ENCODE results near the gene ARHGEF40. TPM values are rescaled to one million over a fixed set of nuclear protein-coding genes. Genes with fewer than 3 reads are reported as not detected.
A peak's percentile ranks its signal among the peaks of the same experiment; 100 is the strongest.

The ARHGEF40 gene
- total RNA-seq, 1 experiment from 2014 or later, result 63.9 TPM

GRCh38 chr14:21118933-21119332 lies 48.8 kb downstream of the ARHGEF40 start:
- H3K27me3 ChIP-seq (ENCODE audit: control insufficient read depth, insufficient read depth, low read length), result no peaks in the 10 kb centered on the region
- DNase-seq, result no peak

GRCh38 chr14:21120686-21121085 lies 50.6 kb downstream of the ARHGEF40 start:
- no peaks in the 10 kb centered on the region for H3K36me3 ChIP-seq (replicated peaks; ENCODE audit: control insufficient read depth, insufficient read depth, low read length)
- no peak for DNase-seq
- no peak overlapping the region for H3K4me3 ChIP-seq (ENCODE audit: insufficient read depth, low read depth, low read length)
- H3K27me3 ChIP-seq (ENCODE audit: control insufficient read depth, insufficient read depth, low read length), result no peaks in the 10 kb centered on the region

More at GRCh38 chr14:21118933-21119332, 48.8 kb downstream of the ARHGEF40 start:
- Histone ChIP-seq H3K4me3 (ENCODE audit: insufficient read depth, low read depth, low read length) (no peak overlapping the region), H3K36me3 (replicated peaks; ENCODE audit: control insufficient read depth, insufficient read depth, low read length) (no peaks in the 10 kb centered on the region)

- H3K4me3 ChIP-seq (ENCODE audit: insufficient read depth, low read depth, low read length), result no peak overlapping the region
- H3K27me3 ChIP-seq (ENCODE audit: control insufficient read depth, insufficient read depth, low read length), result no peaks in the 10 kb centered on the region
- no peaks in the 10 kb centered on the region for H3K36me3 ChIP-seq (replicated peaks; ENCODE audit: control insufficient read depth, insufficient read depth, low read length)
- DNase-seq, result no peak
Measured at GRCh38 chr14:21121122-21121521, 51.0 kb downstream of the ARHGEF40 start.

GRCh38 chr14:21123429-21123828 lies 53.3 kb downstream of the ARHGEF40 start:
- DNase-seq, result no peak
- H3K36me3 ChIP-seq (replicated peaks; ENCODE audit: control insufficient read depth, insufficient read depth, low read length), result no peaks in the 10 kb centered on the region
- H3K27me3 ChIP-seq (ENCODE audit: control insufficient read depth, insufficient read depth, low read length), result no peaks in the 10 kb centered on the region
- no peak overlapping the region for H3K4me3 ChIP-seq (ENCODE audit: insufficient read depth, low read depth, low read length)

- no peaks in the 10 kb centered on the region for H3K27me3 ChIP-seq (ENCODE audit: control insufficient read depth, insufficient read depth, low read length)
- no peaks in the 10 kb centered on the region for H3K36me3 ChIP-seq (replicated peaks; ENCODE audit: control insufficient read depth, insufficient read depth, low read length)
- no peak overlapping the region for H3K4me3 ChIP-seq (ENCODE audit: insufficient read depth, low read depth, low read length)
- peak; percentile 36 for DNase-seq
Measured at GRCh38 chr14:21133901-21134300, 63.8 kb downstream of the ARHGEF40 start.

- H3K4me3 ChIP-seq (ENCODE audit: insufficient read depth, low read depth, low read length), result no peak overlapping the region
- H3K27me3 ChIP-seq (ENCODE audit: control insufficient read depth, insufficient read depth, low read length), result no peaks in the 10 kb centered on the region
- DNase-seq, result peak; percentile 68
- H3K36me3 ChIP-seq (replicated peaks; ENCODE audit: control insufficient read depth, insufficient read depth, low read length), result no peaks in the 10 kb centered on the region
Measured at GRCh38 chr14:21136024-21136423, 65.9 kb downstream of the ARHGEF40 start.

Other genes starting within 250 kb of the ARHGEF40 start
- not detected in 2 replicates for gene RNASE3, start 178.9 kb upstream of the ARHGEF40 start, total RNA-seq (2014; rRNA removed; shearing (Covaris generic))
- gene RNASE2, start 114.8 kb upstream of the ARHGEF40 start, total RNA-seq (2014; rRNA removed; shearing (Covaris generic)), result not detected in 2 replicates
- 109 and 131 TPM in 2 replicates for gene METTL17, start 80.3 kb upstream of the ARHGEF40 start, total RNA-seq (2014; rRNA removed; shearing (Covaris generic))
- 0.17 TPM in 1 of 2 replicates, not detected in the other for gene SLC39A2, start 71.0 kb upstream of the ARHGEF40 start, total RNA-seq (2014; rRNA removed; shearing (Covaris generic))
- 21.5 and 33.5 TPM in 2 replicates for gene NDRG2, start 45.2 kb upstream of the ARHGEF40 start, total RNA-seq (2014; rRNA removed; shearing (Covaris generic))
- 0.15 TPM in 1 of 2 replicates, not detected in the other for gene TPPP2, start 40.1 kb upstream of the ARHGEF40 start, total RNA-seq (2014; rRNA removed; shearing (Covaris generic))
- not detected in 2 replicates for gene RNASE13, start 35.5 kb upstream of the ARHGEF40 start, total RNA-seq (2014; rRNA removed; shearing (Covaris generic))
- not detected in 2 replicates for gene RNASE7, start 27.9 kb upstream of the ARHGEF40 start, total RNA-seq (2014; rRNA removed; shearing (Covaris generic))
- not detected in 2 replicates for gene RNASE8, start 12.5 kb upstream of the ARHGEF40 start, total RNA-seq (2014; rRNA removed; shearing (Covaris generic))
- 71.2 and 90.3 TPM in 2 replicates for gene ZNF219, start 28.4 kb downstream of the ARHGEF40 start, total RNA-seq (2014; rRNA removed; shearing (Covaris generic))
- gene TMEM253, start 30.8 kb downstream of the ARHGEF40 start, total RNA-seq (2014; rRNA removed; shearing (Covaris generic)), result 0.31 and 0.78 TPM in 2 replicates
- gene OR5AU1, start 85.8 kb downstream of the ARHGEF40 start, total RNA-seq (2014; rRNA removed; shearing (Covaris generic)), result not detected in 2 replicates
- gene HNRNPC, start 199.1 kb downstream of the ARHGEF40 start, total RNA-seq (2014; rRNA removed; shearing (Covaris generic)), result 1,394 and 2,138 TPM in 2 replicates
- gene RPGRIP1, start 209.8 kb downstream of the ARHGEF40 start, total RNA-seq (2014; rRNA removed; shearing (Covaris generic)), result 0.11 and 0.14 TPM in 2 replicates

Data from H7 (cell line).